SKM-1 treated with dmso at 0.1 percent for 144 hours (cell line): Measurements from ENCODE around the gene ATF6.

Experiments
- DNase-seq: peaks from one replicate; lab custom pipeline; 2025; ENCODE audit not compliant: unreplicated experiment; lab: John Stamatoyannopoulos, UW

The ATF6 gene

GRCh38 chr1:161885003-161885402 lies 118.9 kb downstream of the ATF6 start:
- no peak for DNase-seq

GRCh38 chr1:161885759-161886158 lies 119.6 kb downstream of the ATF6 start:
- DNase-seq: no peak

GRCh38 chr1:161886589-161886988 lies 120.5 kb downstream of the ATF6 start:
- DNase-seq: no peak

GRCh38 chr1:161887730-161888287 lies 121.7 kb downstream of the ATF6 start:
- DNase-seq: no peak

GRCh38 chr1:161890574-161890973 lies 124.5 kb downstream of the ATF6 start:
- no peak for DNase-seq

- DNase-seq: no peak
Observed at GRCh38 chr1:161899091-161899490, 133.0 kb downstream of the ATF6 start.

- no peak for DNase-seq
Observed at GRCh38 chr1:161900160-161900559, 134.0 kb downstream of the ATF6 start.

- DNase-seq: no peak
Observed at GRCh38 chr1:161902182-161902581, 136.1 kb downstream of the ATF6 start.

GRCh38 chr1:161905269-161905884 lies 139.3 kb downstream of the ATF6 start:
- peak; percentile 18 for DNase-seq

- DNase-seq: no peak
Observed at GRCh38 chr1:161907265-161907664, 141.1 kb downstream of the ATF6 start.

- DNase-seq: no peak
Observed at GRCh38 chr1:161908264-161908663, 142.1 kb downstream of the ATF6 start.

GRCh38 chr1:161910604-161911003 lies 144.5 kb downstream of the ATF6 start:
- no peak for DNase-seq

GRCh38 chr1:161913482-161914140 lies 147.5 kb downstream of the ATF6 start:
- no peak for DNase-seq

- no peak for DNase-seq
Observed at GRCh38 chr1:161914595-161914994, 148.5 kb downstream of the ATF6 start.

- DNase-seq: no peak
Observed at GRCh38 chr1:161915051-161915503, 149.0 kb downstream of the ATF6 start.

- DNase-seq: no peak
Observed at GRCh38 chr1:161915978-161916377, 149.9 kb downstream of the ATF6 start.

GRCh38 chr1:161919229-161919628 lies 153.1 kb downstream of the ATF6 start:
- no peak for DNase-seq

GRCh38 chr1:161921491-161921890 lies 155.4 kb downstream of the ATF6 start:
- no peak for DNase-seq

GRCh38 chr1:161921990-161922389 lies 155.9 kb downstream of the ATF6 start:
- DNase-seq: no peak

- no peak for DNase-seq
Observed at GRCh38 chr1:161928056-161928455, 161.9 kb downstream of the ATF6 start.

GRCh38 chr1:161929137-161929536 lies 163.0 kb downstream of the ATF6 start:
- DNase-seq: no peak

GRCh38 chr1:161930064-161930463 lies 163.9 kb downstream of the ATF6 start:
- DNase-seq: no peak

GRCh38 chr1:161932668-161933067 lies 166.5 kb downstream of the ATF6 start:
- DNase-seq: no peak
